GM21526 (cell line): ENCODE data around the gene PITHD1.
"Not testable (repeated sequence)": the region's sequence is repeated elsewhere in the genome, so short reads cannot be mapped to it uniquely, and the experiment has no call there.

Experiments
- ATAC-seq: cut with Tn5 transposase; IDR thresholded peaks from one replicate; pipeline ENCODE4 v1.9.1; 2021; ENCODE audit warnings: moderate library complexity; ENCODE audit not compliant: unreplicated experiment, low FRiP score

PITHD1 gene

DNA sequence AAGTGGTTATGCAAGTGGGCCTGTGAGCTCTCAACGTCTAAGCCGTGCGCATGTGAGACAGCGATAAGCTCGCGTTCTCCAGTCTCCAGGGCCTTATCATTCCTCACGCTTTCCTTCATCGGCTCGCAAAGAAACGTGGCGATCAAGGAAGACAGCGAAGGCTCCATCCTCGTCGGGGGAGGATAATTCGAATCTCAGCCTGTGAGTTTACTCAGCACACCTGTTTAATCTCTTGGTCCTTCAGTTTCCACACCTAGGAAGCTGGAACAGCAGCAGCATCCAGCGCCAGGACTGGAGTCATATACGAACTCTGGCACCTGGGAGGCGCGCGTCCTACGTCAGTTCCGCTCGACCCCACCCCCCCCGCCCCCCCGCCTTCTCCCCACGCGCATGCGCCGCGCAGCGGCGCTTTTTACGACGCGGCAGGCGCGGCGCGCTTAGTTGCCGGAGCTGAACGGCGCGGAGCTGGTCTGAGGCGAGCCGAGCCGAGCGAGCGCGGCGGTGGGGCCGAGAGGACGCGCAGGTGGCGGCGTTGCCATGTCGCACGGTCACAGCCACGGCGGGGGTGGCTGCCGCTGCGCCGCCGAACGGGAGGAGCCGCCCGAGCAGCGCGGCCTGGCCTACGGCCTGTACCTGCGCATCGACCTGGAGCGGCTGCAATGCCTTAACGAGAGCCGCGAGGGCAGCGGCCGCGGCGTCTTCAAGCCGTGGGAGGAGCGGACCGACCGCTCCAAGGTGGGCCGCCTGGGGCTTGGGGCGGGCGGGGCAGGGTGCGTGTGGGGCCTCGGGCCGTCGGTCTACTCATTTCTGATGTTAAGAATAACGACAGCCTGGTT lies at the start of gene PITHD1:
TSS of gene PITHD1 (plus strand) at position 440 of the 836 bp plus-strand sequence. CDS start at position 538, 98 bp downstream.
- ATAC-seq: peak; percentile 61

GRCh38 chr1:23732363-23733224 lies 45.6 kb upstream of the PITHD1 start:
- no peak for ATAC-seq

GRCh38 chr1:23733281-23733680 lies 44.9 kb upstream of the PITHD1 start:
- ATAC-seq: not testable (repeated sequence)

DNA sequence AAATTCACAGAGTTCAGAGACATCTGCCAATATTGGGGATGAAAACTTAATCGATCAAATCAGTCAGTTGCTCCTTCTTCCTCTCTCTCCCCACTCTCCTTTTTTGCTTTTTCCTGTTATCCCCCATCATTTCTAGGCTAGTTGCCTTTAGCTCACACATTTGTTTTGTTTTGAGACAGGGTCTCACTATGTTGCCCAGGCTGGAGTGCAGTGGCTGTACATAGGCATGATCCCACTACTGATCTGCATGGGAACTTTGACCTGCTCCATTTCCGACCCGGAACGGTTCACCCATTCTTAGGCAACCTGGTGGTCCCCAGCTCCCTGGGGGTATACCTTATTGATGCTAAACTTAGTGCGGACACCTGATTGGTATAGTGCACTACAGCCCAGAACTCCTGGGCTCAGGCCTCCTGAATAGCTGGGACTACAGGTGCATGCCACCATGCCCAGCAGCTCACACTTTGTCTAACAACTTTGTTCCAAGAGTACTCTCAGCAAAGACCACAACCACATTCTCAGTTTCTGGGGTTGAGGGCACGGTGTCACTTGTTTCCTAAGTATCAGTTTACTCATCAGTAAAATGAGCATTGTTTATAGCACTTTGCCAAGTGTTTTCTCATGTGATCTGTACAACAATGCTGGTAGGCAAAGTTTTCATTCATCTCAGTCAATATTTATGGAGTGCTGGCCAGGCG lies 41.6 kb upstream of the PITHD1 start:
- no peak for ATAC-seq

DNA sequence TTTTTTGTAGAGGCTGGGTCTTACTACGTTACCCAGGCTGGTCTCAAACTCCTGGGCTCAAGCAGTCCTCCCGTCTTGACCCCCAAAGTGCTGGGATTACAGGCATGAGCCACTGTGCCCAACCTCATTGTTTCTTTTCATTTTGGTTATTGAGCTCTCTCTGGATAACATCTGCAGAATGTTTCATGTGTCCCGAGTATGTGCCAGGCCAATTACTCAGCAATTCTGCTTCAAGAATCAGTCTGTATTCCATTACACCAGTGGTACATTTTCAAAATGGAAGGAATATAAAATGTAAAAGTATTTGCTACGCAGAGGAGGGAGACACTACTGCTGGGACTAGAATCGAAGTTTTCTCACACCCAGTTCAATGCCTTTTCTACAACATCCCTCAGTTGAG lies 36.6 kb upstream of the PITHD1 start:
- no peak for ATAC-seq

- peak; percentile 18 for ATAC-seq
Observed at GRCh38 chr1:23742670-23743286, 35.4 kb upstream of the PITHD1 start.

- peak; percentile 61 for ATAC-seq
Observed at GRCh38 chr1:23743287-23744152, 34.7 kb upstream of the PITHD1 start, which contains the start of gene ELOA. Gene ELOA, plus strand, starts transcription at chr1:23743471. Its CDS starts 33 bp downstream, at chr1:23743504.

GRCh38 chr1:23745515-23745914 lies 32.7 kb upstream of the PITHD1 start:
- no peak for ATAC-seq

GRCh38 chr1:23748016-23748415 lies 30.2 kb upstream of the PITHD1 start:
- no peak for ATAC-seq

- no peak for ATAC-seq
Observed at GRCh38 chr1:23751050-23751814, 27.0 kb upstream of the PITHD1 start.

DNA sequence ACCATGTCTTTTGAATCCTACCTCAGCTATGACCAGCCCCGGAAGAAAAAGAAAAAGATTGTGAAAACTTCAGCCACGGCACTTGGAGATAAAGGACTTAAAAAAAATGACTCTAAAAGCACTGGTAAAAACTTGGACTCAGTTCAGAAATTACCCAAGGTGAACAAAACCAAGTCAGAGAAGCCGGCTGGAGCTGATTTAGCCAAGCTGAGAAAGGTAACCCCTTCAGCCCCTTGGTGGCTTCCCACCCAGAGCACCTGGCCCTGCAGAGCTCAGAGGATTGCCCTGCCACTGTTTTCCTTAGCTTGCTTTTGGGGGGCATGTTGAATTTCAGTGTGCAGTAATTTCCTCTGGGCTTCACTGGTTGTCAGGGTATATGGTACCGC lies 26.4 kb upstream of the PITHD1 start:
- ATAC-seq: no peak

DNA sequence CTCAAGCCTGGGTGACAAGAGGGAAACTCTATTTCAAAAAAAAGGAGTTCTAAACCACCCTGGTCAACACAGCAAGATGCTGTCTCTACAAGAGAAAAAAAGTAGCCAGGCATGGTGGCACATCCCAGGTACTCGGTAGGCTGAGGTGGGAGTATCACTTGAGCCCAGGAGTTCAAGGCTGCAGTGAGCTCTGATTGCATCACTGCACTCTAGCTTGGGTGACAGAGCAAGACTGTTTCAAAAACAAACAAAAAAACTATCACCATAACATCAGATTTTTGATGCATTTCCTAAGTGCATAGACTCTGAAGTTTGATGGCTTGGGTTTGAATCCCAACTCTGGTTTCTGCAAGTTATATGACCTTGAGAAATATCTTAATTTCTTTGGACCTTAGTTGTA lies 25.3 kb upstream of the PITHD1 start:
- ATAC-seq: no peak

DNA sequence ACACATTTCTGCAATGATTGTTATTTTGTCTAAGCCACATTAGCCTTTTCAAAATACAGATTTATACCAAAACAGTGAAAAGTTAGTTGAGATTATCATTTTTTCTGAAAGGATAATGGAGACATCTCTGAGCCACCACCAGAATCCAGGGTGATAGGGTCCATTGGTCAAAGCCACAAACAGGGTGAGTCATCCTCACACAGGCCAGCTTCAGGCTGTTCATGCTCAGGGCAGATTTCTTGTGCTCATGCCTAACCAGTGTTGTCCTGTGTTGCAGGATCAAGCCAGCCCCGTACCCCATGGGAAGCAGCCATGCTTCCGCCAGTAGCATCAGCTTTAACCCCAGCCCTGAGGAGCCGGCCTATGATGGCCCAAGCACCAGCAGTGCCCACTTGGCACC lies 21.5 kb upstream of the PITHD1 start:
- no peak for ATAC-seq

- ATAC-seq: no peak
Observed at GRCh38 chr1:23757812-23758211, 20.4 kb upstream of the PITHD1 start.

DNA sequence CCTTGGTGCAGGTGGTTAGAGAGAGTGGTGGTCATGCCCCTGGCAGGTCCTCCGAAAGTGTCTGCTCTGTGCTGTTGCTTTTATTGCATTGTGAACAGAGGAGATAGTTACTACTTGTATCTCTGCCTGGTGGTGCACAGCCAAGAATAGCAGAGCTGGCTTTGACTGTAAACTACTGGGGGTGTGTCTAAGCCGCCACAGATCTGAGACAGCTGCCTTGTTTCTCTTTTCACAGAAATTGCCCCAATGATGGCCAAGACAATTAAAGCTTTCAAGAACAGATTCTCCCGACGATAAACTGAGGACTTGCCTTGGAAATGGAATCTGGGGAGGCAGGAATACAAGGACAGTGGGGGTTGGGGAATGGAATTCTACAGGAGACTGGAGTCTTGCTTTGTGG lies 18.9 kb upstream of the PITHD1 start:
- no peak for ATAC-seq

- no peak for ATAC-seq
Observed at GRCh38 chr1:23763041-23763577, 15.1 kb upstream of the PITHD1 start.

DNA sequence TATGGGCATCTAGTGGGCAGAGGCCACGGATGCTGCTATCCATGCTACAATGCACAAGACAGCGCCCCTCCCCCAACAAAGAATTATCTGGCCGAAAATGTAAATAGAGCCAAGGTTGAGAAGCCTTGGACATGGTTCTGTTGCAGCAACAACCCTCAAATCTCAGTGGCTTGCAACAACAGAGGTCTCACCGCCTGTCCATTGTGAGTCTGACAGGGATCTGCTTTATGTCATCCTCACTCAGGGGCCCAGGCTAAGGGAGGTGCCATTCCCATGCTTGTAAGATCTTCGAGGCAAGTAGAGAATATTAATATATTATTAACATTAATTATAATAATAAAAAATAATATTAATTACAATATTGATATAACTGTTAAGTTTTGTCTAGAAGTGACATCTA lies 9.5 kb upstream of the PITHD1 start:
- ATAC-seq: no peak

- ATAC-seq: no peak
Observed at GRCh38 chr1:23772049-23772853, 6.0 kb upstream of the PITHD1 start.
